Fibroblast of upper back skin (primary cell): ENCODE results near the gene ZNF678.
"Not testable (repeated sequence)": the region's sequence is repeated elsewhere in the genome, so short reads cannot be mapped to it uniquely, and the experiment has no call there.

Source experiments
- DNase-seq: peaks from one replicate; pipeline ENCODE4 v3.0.0-alpha.2; 2013

The ZNF678 gene

DNA sequence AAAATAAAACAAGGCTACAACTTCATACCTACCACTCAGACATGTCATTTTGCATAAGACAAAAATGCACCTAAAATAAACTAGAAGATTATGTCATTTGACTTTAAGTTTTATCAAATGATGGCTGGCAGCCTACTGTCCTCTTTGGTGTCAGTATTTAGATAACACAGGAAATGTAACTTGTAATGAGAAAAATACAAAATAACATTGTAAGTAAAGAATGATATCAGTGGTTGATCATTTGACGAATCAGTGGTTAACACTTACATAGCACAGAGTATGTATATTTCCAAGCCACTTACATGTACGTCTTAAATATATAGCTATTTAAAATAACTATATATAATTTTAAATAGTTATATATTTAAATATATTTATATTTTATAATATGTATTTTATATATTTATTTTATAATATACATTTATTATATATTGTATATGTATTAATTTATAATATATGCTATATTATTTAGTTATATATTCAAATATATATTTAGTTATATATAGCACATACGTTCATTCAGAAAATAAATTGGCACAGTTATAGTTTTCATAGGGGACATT is 44.1 kb downstream of the ZNF678 start:
- no peak for DNase-seq

DNA sequence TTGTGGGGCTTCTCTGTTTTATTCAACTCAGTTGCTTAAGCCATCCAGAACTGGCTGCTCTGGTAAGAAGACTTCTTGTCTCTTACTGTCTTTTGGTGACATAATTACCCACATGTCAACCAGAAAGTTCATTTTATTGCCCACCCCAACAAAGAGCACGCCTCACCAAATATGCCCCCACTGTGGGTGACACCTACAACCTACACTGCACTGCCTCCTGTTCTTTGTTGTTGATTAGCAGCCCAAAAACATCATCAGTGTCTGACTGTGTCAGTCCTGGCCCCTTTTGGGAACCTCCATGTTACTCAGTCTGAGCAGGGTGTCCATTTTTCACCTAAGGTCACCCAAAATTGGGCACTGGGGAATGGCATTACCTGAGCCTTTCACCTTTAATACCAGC is 49.3 kb downstream of the ZNF678 start:
- no peak for DNase-seq

DNA sequence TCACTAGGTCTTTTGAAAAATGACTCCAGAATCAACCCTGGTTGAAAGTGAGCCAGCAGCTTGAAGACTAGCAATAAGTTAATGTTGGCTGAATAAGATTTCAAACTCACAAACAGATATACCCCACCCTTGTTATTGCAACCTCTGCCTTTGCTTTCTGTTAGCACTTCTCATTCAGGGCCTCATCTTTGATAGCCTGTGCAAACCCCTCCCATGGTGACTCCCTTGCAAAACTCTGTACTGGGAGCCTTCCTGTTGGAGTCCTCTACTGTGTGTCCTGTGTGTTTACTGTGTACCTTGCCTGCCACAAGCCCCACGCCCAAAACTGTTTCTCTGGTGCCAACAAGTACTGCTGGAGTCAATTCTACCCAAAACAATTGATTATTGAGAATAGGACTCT is 50.2 kb downstream of the ZNF678 start:
- DNase-seq, result no peak

DNA sequence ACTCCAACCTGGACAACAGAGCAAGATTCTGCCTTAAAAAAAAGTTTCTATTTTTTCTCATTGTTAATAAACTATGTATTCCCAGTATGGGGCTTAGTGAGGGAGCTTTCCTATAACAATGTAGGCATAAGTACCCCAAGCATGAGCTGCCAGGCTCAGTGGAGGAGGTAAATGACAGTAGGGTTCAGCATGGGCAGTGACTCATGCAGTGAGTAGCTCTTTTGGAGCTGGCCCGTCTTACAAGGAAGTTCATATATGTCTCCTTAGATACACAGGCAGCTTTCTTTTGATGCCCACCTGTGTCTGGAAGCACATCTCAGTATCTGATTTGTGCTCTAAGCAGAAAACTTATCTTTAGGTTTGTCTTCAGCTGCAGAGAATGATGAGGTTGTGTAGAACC is 57.9 kb downstream of the ZNF678 start:
- no peak for DNase-seq

DNA sequence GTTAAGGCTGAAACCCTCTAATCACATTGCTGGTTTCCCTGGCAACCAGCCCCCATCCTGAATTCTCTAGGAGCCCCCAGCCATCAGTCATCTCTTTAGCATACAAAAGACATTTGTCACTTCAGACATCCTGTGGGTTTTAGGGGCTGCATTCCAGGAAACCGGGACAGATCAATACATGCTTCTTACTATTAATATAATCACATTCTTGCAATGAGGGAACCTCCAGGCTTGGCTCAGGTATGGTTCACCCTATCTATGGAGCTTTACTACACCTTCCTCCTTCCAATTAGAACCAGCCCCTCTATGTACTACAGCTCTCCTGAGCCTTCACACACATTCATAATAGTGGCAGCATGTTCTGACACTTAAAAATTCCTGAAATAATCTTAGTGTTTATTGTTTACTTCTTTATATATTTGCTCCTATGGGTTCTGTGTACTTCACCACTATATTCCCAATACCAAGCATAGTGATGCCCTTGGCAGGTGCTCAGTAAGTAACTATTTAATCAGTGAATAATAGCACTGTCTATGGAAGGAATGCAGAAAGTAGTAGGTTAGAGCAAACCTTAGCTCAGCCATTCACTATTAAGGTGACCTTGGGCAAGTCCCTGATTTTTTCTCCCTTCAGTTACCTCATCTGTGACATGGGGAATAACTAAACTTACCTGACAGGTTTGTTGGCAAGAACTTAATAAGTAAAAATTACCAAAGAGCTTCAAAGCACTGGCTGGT is 59.6 kb downstream of the ZNF678 start:
- no peak for DNase-seq

DNA sequence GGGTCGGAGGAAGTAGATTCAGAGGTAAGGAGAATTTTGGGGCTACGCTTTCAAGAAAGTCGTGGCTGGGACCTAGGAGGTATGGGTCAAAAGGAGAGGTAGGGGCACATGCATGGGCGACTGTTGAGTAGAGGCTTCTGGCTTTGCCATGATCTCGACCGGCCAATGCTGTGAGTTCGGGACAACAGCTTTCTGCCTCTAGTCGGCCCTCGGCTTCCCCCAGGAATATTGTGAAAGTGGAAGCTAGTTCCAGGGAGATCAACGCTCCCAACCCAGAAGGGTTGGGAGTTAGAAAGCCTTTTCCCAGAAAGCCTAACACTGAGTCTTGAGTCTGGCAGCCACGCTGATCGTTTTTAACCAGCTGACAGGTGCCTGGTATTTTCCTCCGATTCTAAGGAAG is 69.0 kb downstream of the ZNF678 start:
- DNase-seq, result no peak

DNA sequence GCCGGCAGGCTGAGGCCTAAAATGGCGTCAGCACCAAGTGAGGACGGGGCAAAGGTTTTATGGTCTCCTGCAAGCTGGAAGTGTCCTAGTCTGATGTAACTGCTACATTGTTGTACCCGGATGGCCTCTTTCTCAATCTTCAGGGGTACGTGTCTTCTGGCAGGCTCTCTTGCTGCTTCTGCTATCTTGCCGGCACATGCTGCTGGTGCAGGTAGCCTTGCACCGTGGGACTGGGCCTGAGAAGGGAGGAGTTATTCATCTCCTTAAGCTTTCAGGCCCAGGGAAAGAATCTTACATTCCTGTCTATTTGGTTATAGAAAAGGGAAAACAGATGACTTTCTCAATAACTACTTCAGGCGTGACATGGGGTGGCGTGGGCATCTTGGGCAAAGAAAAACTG is 72.2 kb downstream of the ZNF678 start:
- DNase-seq, result no peak

DNA sequence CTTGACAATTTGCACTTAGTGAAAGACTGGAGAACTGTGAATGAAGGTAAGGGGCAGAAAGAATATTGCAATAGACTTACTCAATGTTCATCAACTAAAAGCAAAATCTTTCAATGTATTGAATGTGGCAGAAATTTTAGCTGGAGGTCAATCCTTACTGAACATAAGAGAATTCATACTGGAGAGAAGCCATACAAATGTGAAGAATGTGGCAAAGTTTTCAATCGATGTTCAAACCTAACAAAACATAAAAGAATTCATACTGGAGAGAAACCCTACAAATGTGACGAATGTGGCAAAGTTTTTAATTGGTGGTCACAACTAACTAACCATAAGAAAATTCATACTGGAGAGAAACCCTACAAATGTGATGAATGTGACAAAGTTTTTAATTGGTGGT is 91.1 kb downstream of the ZNF678 start:
- no peak for DNase-seq

DNA sequence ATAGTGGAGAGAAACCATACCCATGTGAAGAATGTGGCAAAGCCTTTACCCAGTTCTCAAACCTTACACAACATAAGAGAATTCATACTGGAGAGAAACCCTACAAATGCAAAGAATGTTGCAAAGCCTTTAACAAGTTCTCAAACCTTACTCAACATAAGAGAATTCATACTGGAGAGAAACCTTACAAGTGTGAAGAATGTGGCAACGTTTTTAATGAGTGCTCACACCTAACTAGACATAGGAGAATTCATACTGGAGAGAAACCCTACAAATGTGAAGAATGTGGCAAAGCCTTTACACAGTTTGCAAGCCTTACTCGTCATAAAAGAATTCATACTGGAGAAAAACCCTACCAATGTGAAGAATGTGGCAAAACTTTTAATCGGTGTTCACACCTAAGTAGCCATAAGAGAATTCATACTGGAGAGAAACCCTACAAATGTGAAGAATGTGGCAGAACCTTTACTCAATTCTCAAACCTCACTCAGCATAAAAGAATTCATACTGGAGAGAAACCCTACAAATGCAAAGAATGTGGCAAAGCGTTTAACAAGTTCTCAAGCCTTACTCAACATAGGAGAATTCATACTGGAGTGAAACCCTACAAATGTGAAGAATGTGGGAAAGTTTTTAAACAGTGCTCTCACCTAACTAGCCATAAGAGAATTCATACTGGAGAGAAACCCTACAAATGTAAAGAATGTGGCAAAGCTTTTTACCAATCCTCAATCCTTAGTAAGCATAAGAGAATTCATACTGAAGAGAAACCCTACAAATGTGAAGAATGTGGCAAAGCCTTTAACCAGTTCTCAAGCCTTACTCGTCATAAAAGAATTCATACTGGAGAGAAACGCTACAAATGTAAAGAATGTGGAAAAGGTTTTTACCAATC is 91.7 kb downstream of the ZNF678 start:
- DNase-seq, result no peak

DNA sequence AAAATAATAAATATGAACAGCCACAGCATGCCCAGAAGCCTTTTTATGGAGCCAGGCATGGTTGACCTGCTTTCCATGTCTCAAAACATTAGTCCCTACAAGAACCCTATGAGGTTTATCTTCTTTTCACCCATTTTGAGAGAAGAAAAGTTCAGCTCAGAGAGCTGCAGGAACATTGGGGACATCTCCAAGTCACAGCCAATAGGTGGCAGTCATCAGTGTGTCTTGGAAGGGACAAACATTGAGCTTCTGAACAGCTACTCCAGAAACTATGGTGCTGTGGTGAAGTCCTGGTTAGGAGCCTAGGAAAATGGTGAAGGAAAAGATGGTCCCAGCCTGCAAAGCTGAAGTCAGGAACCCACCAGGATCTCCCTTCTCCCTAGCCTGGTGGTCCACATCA is 98.1 kb downstream of the ZNF678 start:
- no peak for DNase-seq

DNA sequence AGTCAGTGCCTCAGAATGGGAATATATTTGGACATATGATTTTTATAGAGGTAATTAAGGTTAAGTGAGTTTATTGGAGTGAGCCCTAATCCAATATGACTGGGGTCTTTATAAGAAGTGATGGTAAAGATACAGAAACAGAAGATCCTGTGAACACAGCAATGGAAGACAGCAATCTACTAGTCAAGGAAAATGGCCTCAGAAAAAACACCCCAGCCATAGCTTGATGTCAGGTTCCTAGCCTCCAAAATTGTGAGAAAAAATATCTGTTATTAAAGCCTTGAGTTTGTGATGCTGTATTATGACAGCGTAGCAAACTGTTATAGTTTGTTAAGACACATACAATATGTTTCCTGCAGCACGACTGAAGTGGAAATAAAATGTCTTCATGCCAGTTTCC is 99.6 kb downstream of the ZNF678 start:
- no peak for DNase-seq

DNA sequence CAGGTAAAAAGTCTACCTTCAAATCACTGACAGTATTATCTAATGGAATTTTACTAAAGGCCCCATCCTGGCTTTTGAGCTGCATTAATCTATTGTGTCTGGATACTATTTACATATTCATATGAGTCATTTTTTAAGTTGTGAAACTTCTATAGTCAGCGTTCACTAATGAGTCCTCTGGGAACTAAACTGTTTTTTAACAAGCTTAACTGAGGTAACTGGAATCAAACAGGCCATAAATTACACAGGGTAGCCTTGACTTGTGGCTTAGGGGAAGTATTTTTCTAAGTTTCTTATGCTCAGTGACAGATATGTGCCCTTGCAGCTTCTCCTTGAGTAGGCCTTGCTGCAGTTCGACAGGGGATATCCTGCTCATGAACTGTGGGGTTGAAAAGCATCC is 102.9 kb downstream of the ZNF678 start:
- peak; percentile 10 for DNase-seq

DNA sequence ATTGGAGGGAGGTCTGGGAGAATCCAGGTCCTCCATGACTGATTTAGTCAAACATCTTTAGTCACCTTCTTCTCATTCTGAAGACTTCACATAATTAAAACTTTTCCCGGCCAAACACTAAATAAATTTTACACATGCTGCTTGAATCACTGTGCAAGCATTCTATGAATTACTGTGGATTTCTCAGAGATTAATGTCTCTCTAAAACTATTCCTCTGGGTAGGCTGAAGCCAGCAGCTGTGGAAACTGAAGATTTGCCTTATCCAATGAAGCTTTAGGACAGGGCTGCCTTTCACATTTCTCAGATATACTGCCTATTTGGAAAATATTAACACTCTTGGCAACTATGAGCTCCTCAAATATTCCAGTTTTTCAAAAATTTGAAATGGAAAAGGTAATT is 110.1 kb downstream of the ZNF678 start:
- DNase-seq, result no peak

DNA sequence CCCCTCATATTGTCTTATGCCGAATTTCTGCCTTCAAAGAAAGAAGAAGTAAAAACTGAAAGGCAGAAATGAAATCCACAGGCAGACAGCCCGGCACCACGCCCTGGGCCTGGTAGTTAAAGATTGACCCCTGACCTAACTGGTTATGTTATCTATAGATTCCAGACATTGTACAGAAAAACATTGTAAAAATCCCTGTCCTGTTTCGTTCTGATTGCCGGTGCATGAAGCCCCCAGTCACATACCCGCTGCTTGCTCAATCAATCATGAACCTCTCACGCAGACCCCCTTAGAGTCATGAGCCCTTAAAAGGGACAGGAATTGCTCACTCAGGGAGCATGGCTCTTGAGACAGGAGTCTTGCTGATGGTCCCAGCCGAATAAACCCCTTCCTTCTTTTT is 122.5 kb downstream of the ZNF678 start:
- DNase-seq, result no peak

DNA sequence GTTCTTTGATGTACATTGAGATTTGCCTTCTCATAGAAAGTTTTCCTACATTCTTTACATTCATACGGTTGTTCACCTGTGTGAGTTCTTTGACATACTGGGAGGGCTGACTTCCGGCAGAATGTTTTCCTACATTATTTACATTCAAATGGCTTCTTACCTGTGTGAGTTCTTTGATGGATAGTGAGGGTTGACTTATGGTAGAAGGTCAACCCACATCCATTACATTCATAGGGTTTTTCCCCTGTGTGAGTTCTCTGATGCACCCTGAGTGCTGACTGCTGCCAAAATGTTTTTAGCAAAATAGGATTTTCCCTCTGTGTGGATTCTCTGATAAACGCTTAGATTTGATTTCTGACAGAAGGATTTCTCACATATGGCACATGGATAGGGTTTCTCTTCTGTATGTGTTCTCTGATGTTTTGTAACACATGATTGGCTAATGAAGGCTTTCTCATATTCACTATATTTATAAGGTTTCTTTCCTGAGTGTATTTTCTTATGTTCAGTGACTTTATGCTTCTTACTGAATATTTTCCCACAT is 134.0 kb downstream of the ZNF678 start:
- DNase-seq, result no peak

DNA sequence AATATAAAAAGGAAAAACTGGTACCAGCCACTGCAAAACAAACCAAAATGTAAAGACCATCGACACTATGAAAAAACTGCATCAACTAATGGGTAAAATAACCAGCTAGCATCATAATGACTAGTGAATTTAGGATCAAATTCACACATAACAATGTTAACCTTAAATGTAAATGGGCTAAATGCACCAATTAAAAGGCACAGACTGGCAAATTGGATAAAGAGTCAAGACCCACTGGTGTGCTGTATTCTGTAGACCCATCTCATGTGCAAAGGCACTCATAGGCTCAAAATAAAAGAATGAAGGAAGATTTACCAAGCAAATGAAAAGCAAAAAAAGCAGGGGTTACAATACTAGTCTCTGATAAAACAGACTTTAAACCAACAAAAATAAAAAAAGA is 138.3 kb downstream of the ZNF678 start:
- not testable (repeated sequence) for DNase-seq

DNA sequence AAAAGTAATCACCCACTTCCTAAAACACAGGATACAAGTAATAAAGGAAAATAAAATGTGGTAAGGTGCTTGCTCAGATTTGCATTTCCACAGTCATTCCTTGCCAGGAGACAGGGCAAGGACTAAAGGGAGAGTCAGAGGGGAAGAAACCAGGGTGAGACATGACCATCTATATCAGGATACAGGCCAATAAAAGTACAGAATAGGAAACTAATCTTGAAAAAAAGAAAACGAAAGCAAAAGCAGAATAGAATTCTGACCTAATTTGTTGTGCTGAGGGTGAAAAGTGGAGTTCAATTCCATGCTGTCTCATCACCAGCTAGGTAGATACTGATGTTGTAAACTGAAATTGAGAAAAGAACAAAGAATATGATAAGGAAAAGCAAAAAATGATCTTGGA is 144.5 kb downstream of the ZNF678 start:
- no peak for DNase-seq

DNA sequence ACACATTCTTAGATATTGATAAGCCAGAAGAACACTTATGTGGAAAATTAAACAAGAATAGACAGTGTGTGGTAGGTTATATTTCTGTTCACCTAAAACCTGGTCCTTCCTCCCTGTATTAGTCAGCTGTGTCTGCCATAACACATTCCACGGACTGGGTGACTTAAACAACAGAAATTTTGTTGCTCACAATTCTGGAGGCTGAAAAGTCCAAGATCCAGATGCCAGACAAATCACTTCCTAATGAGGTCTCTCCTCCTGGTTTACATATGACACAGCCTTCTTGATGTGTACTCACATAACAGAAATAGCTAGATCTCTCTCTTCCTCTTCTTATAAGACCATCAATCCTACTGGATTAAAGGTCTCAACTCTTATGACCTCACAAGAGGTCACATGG is 146.1 kb downstream of the ZNF678 start:
- DNase-seq, result no peak

DNA sequence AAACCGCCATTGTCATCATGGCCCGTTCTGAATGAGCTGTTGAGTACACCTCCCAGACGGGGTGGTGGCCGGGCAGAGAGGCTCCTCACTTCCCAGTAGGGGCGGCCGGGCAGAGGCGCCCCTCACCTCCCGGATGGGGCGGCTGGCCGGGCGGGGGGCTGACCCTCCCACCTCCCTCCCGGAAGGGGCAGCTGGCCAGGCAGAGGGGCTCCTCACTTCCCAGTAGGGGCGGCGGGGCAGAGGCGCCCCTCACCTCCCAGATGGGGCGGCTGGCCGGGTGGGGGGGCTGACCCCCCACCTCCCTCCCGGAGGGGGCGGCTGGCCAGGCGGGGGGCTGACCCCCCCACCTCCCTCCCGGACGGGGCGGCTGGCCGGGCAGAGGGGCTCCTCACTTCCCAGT is 147.1 kb downstream of the ZNF678 start:
- DNase-seq, result not testable (repeated sequence)

DNA sequence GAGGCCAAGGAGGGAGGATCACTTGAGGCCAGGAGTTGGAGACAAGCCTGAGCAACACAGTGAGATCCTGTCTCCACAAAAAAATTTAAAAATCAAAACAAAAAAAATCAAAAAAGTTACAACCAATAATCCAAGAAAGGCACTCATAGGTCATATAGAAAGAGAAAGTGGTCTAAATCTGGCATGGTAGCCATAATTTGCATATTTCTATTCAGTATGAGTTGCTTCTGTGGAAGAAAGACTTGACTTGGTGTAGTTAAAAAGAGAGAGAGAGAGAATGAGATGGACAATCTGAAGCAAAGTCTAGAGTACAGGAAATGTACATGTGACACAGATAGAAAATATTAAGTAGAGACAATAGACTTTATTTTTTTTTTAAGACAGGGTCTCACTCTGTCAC is 149.3 kb downstream of the ZNF678 start:
- no peak for DNase-seq

DNA sequence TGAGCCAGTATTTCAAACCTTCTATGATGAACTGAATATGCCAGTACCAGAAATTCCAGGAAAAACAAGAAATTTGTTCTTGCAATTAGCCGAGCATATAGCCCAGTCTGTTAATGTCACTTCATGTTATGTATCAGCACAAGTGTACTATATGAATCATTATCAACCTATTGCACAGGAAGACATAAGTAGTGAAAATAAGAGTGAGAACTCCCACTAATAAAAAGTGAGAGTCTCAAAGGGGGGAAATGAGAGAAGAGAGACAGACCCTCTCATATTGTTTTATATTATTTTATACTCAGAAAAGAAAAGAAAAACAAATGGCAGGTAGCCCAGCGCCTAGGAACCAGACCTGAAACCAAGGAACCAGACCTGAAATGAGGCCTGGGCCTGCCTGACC is 155.6 kb downstream of the ZNF678 start:
- DNase-seq, result no peak

DNA sequence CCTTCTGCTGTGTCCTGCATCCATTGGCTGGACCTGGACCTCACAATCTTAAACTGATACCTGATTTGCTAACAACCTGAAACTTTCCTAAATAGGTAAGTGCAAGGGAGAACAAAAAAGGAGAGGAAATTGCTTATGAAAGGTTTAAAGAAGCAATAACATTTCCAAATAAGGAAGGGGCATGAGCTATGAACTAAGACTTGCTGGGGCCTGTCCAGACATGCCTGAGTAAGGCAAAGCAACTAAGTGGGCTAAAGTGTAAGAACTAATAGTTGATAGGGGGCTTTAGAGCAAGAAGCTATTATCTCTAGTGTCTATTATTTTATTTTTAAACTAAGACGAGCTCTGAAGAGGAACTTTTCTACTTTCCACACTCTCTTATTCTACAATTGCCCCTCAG is 160.1 kb downstream of the ZNF678 start:
- no peak for DNase-seq

DNA sequence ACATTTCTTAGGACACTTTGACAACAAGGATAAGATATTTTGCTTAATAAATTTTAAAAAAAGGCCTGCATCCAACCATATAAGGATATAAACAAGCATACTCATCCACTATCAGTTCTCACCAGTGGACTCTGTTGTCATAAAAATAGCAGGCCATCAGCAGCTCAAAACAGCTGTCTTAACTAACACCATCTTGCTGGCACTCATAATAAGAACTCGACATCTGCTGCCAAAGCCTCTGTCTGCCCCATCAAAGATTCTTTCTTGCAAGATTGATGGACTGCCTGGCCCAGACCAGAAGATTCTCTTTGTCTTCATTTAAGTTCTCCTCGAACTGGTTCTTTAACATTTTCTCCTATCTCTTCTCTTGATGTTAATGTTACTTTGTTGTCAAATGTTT is 161.7 kb downstream of the ZNF678 start:
- DNase-seq, result no peak

DNA sequence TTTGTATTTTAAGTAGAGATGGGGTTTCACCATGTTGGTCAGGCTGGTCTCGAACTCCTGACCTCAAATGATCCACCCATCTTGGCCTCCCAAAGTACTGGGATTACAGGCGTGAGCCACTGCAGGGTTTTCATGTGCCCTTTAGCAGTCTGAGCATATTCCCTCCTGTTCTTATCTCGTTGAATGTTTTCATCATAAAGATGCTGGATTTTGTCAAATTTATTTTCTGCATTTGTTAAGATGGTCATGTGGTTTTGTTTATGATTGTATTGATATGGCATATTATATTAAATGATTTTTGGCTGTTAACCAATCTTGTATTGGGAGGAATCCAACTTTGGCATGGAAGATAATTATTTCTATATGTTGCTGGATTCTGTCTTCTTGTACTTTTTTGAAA is 163.0 kb downstream of the ZNF678 start:
- DNase-seq, result no peak
